MG63 (cell line): Measurements from ENCODE around the gene NABP1. TPM values are rescaled to one million over a fixed set of nuclear protein-coding genes. Genes with fewer than 3 reads are reported as not detected.

Experiments used
- DNase-seq: peaks from one replicate; pipeline ENCODE4 v3.0.0-alpha.2; 2020
- H3K27me3 ChIP-seq: fragments of 250-450 bp; sonication (Bioruptor Pico); 2 replicates; pipeline ENCODE4 v1.5.1; 2020; ENCODE audit warnings: mild to moderate bottlenecking, moderate library complexity
- H3K36me3 ChIP-seq: fragments of 250-450 bp; sonication (Bioruptor Pico); 2 replicates; pipeline ENCODE4 v1.5.1; 2020; ENCODE audit warnings: mild to moderate bottlenecking, moderate library complexity
- H3K4me3 ChIP-seq: fragments of 250-450 bp; sonication (Bioruptor Pico); 2 replicates; pipeline ENCODE4 v1.5.1; 2020; ENCODE audit warnings: mild to moderate bottlenecking, moderate library complexity
- H3K9me3 ChIP-seq: fragments of 250-450 bp; sonication (Bioruptor Pico); 2 replicates; pipeline ENCODE4 v1.5.1; 2020; ENCODE audit warnings: mild to moderate bottlenecking, moderate library complexity
- total RNA-seq: library from RNA; depleted of rRNA; stranded (reverse); fragments of >200 nt; shearing (Covaris generic); gene quantifications from 2 replicates; pipeline ENCODE4 v1.2.3, GENCODE V29; 2014; ENCODE audit warnings: low replicate concordance; rRNA removed

NABP1 gene
- total RNA-seq, 1 experiment from 2014 or later, result 15.8 TPM

- Histone ChIP-seq H3K27me3 (no peaks in the 10 kb centered on the region), H3K4me3 (no peak overlapping the region), H3K9me3 (no peaks in the 10 kb centered on the region), H3K36me3 (no peaks in the 10 kb centered on the region)
- no peak for DNase-seq
These were observed 37.0 kb downstream of the NABP1 start for GRCh38 chr2:191714925-191715324.

DNA sequence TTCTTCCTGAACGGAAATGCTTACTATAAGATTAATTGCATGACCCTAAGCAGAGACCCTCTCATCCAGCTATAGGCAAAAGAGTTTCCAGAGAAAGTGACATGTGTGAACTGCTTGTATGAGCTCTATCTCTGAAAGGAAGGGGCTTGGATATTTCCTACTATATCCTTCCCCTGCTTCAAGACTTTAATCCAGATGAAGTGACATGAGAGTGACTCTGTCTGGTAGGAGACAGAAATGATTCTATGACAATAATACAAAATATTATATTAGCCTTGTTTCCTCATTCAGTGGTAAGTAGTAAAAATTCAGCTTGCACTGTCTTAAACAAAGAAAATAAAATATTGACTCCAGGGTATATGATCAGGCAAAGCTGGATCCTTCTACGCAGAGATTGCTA is 37.5 kb downstream of the NABP1 start:
- H3K36me3 ChIP-seq, result no peaks in the 10 kb centered on the region

DNA sequence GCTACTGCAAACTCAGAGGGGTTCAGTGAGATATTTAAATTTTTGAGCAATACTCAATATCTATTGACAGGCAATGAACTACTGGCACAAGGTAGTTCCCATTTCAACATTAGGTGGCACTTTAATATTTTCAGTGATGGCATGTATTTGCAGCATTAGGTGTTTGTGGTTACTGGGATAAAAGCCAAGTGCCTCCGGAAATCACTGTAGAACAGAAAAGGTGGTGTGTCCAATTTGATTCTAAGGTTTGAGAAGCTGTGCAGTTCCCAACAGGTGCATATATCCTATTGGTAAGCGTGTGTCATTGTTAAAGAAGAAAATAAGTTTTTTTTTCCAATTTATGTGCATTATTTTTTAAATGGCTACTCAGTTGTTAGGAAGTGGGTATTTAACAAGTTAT is 41.3 kb downstream of the NABP1 start:
- Histone ChIP-seq H3K36me3 (no peaks in the 10 kb centered on the region), H3K27me3 (no peaks in the 10 kb centered on the region), H3K4me3 (no peak overlapping the region), H3K9me3 (no peaks in the 10 kb centered on the region)
- no peak for DNase-seq

More for the DNA sequence above, 37.5 kb downstream of the NABP1 start:
- Histone ChIP-seq H3K4me3 (no peak overlapping the region), H3K27me3 (no peaks in the 10 kb centered on the region), H3K9me3 (no peaks in the 10 kb centered on the region)
- DNase-seq, result no peak

DNA sequence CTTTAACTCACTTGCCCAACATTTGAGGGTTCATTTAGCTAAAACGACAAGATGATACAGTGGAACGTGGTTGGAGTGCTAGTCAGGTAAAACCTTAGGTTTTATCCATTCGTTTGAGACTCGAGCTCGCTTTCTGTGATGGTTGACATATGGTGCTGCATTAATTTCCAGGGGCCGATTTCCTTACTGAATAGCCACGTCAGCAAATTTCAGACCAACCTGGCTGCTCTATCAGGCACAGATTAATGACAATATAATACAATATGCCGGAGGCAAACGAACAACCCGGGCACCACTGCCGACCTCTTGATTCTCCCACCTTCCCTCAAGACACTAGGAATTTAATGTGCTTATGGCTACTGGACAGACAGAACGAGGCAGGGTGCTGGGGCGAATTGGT is 42.0 kb downstream of the NABP1 start:
- Histone ChIP-seq H3K36me3 (no peaks in the 10 kb centered on the region), H3K27me3 (no peaks in the 10 kb centered on the region), H3K4me3 (no peak overlapping the region), H3K9me3 (no peaks in the 10 kb centered on the region)
- no peak for DNase-seq

GRCh38 chr2:191721331-191721730 is 43.4 kb downstream of the NABP1 start:
- no peak for DNase-seq
- Histone ChIP-seq H3K9me3 (no peaks in the 10 kb centered on the region), H3K4me3 (no peak overlapping the region), H3K36me3 (no peaks in the 10 kb centered on the region), H3K27me3 (no peaks in the 10 kb centered on the region)

- DNase-seq, result no peak
- no peak overlapping the region for H3K4me3 ChIP-seq
- H3K36me3 ChIP-seq, result no peaks in the 10 kb centered on the region
- H3K27me3 ChIP-seq, result no peaks in the 10 kb centered on the region
- no peaks in the 10 kb centered on the region for H3K9me3 ChIP-seq
These were observed 46.1 kb downstream of the NABP1 start for GRCh38 chr2:191724015-191724414.

DNA sequence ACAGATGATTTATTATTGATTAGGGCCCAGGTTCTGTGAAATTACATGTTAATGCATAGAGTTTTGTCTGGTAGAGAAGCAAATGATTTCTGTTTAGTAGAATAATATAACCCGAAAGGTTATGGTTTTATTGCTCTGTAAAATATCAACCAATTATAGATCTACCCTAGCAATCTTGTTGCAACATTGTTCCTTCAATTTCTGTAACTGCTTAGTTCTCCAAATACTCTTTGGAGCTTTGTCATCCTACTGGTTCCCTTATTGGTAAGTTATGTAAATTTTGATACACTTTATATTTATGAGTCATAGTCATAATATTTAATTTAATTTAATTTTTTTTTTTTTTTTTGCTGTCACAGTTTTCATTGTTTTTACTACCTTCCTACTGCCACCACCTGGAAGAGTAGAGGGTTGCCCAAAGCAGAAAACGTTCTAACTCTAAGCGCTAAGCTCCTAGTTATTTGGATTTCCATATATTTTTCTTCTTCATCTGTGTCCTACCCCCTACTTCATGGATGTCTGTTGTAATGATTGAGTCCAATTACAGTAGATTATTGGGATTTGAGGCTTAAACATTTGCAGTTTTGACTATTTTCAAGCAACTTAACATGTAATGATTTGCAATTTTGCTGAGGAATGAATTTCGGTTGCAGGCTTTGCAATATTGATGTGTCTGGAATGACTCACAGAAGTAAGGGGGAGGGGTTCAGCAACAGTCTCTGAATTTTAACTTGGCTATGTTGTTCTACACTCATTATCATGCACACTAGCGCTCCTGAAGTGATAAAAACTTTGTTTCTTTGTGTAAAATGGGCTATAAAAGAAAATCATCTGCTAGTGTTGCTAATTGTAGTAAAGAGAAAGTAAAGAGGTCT is 51.1 kb downstream of the NABP1 start:
- no peaks in the 10 kb centered on the region for H3K27me3 ChIP-seq
- no peaks in the 10 kb centered on the region for H3K36me3 ChIP-seq
- DNase-seq, result no peak
- H3K9me3 ChIP-seq, result no peaks in the 10 kb centered on the region
- no peak overlapping the region for H3K4me3 ChIP-seq

DNA sequence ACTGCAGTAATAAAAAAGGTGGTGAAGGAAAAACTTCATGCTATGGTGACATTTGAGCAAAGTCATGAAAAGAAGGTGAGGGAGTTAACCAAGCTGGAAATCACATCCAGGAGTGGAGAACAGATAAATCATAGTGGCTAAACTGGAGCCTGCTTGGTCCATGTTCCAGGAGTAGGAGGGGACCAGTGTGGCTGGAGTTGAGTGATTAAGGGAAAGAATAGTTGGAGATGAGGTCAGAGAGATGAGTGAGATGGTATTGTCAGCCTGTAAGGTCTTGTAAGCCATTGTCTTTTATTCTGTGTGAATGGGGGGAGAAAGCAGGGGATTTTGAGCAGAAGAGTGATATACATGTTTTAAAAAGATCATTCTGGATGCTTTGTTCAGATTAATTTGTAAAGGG is 52.3 kb downstream of the NABP1 start:
- H3K27me3 ChIP-seq, result no peaks in the 10 kb centered on the region
- no peak for DNase-seq
- no peaks in the 10 kb centered on the region for H3K9me3 ChIP-seq
- H3K4me3 ChIP-seq, result no peak overlapping the region
- H3K36me3 ChIP-seq, result no peaks in the 10 kb centered on the region

Other genes starting within 250 kb of the NABP1 start
- gene CAVIN2, start 169.0 kb downstream of the NABP1 start, total RNA-seq, result 44.0 and 44.2 TPM in 2 replicates